BLaER1 (cell line): ENCODE data around the gene C10orf53.
"Not testable (repeated sequence)": the region's sequence is repeated elsewhere in the genome, so short reads cannot be mapped to it uniquely, and the experiment has no call there.

ENCODE experiments used
- H3K27ac ChIP-seq: shearing (Covaris generic); formaldehyde crosslinking; 2 replicates; pipeline ENCODE4 v1.8.1; 2022
- H3K27me3 ChIP-seq: shearing (Covaris generic); formaldehyde crosslinking; 2 replicates; pipeline ENCODE4 v1.8.1; 2022
- H3K36me3 ChIP-seq: shearing (Covaris generic); formaldehyde crosslinking; 2 replicates; pipeline ENCODE4 v1.8.1; 2022
- H3K4me1 ChIP-seq: shearing (Covaris generic); formaldehyde crosslinking; 2 replicates; pipeline ENCODE4 v1.8.1; 2022
- H3K4me2 ChIP-seq: shearing (Covaris generic); formaldehyde crosslinking; 2 replicates; pipeline ENCODE4 v1.8.1; 2022
- H3K4me3 ChIP-seq: shearing (Covaris generic); formaldehyde crosslinking; 2 replicates; pipeline ENCODE4 v1.8.1; 2022
- H3K9ac ChIP-seq: shearing (Covaris generic); formaldehyde crosslinking; 2 replicates; pipeline ENCODE4 v1.8.1; 2022
- H3K9me3 ChIP-seq: shearing (Covaris generic); formaldehyde crosslinking; 2 replicates; pipeline ENCODE4 v1.8.1; 2022
- H4K20me1 ChIP-seq: shearing (Covaris generic); formaldehyde crosslinking; 2 replicates; pipeline ENCODE4 v1.8.1; 2022
- Cebpa-rat ChIP-seq: shearing (Covaris generic); IDR thresholded peaks from 2 replicates; pipeline ENCODE4 v1.8.1; 2022

The C10orf53 gene

GRCh38 chr10:49662169-49662830, 17.2 kb upstream of the C10orf53 start:
- no peaks in the 10 kb centered on the region for H3K27me3 ChIP-seq
- TF ChIP-seq Cebpa-rat = no peak
- H3K4me2 ChIP-seq = no peak overlapping the region
- H3K9ac ChIP-seq = no peak overlapping the region
- H3K4me1 ChIP-seq = peaks cover 1% of the 10 kb centered on the region
- no peak overlapping the region for H3K27ac ChIP-seq
- H3K9me3 ChIP-seq = peaks cover 28% of the 10 kb centered on the region
- no peak overlapping the region for H3K4me3 ChIP-seq
- H4K20me1 ChIP-seq = no peaks in the 10 kb centered on the region
- H3K36me3 ChIP-seq = no peaks in the 10 kb centered on the region

- H3K4me1 ChIP-seq = no peaks in the 10 kb centered on the region
- H4K20me1 ChIP-seq = no peaks in the 10 kb centered on the region
- no peak overlapping the region for H3K27ac ChIP-seq
- H3K9ac ChIP-seq = no peak overlapping the region
- H3K36me3 ChIP-seq = no peaks in the 10 kb centered on the region
- peaks cover 15% of the 10 kb centered on the region for H3K9me3 ChIP-seq
- no peaks in the 10 kb centered on the region for H3K27me3 ChIP-seq
- no peak overlapping the region for H3K4me3 ChIP-seq
- TF ChIP-seq Cebpa-rat = no peak
- no peak overlapping the region for H3K4me2 ChIP-seq
Measured at GRCh38 chr10:49663596-49663995, 15.9 kb upstream of the C10orf53 start.

DNA sequence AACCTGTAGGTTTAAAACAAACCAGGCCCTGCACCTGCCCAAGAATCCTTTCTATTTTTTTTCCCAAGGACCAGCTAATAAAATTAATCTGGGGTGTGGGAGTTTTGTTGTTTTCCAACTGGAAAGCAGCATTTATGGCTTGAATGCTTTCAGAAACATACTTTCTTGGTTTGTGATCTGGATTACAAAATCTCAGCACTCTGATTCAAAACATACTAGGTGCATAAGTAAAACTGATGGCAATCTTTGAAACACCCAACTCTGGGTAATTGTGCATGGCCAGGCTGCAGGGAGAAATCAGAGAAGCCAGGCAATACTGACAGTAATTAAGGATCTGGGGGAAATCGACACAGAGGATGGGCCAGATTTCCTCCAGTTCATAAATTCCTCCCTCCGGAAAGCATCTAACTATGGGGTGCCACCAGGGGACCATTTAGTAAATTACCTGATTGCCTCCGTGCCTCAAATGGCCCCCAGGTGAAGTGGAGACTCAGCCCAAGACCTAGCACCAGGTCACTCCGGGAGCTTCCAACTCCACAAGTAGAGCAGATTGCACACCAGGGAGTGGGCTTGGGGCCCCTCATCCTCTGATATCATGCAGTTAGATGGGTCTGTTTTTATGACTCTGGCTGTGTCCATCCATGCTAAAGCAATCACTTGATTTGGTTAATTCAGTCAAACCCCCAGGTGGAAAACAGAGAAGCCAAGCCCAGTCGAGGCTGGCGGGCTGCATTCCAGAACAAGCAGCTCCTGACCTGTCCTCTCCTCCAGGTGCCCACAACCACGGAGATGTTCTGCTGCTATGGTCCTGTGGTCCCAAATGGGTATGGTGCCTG, 15.2 kb upstream of the C10orf53 start:
- TF ChIP-seq Cebpa-rat = no peak
- no peak overlapping the region for H3K4me3 ChIP-seq
- H3K9ac ChIP-seq = no peak overlapping the region
- no peaks in the 10 kb centered on the region for H3K4me1 ChIP-seq
- H3K4me2 ChIP-seq = no peak overlapping the region
- H3K9me3 ChIP-seq = peaks cover 9% of the 10 kb centered on the region
- H3K27me3 ChIP-seq = no peaks in the 10 kb centered on the region
- H4K20me1 ChIP-seq = no peaks in the 10 kb centered on the region
- no peak overlapping the region for H3K27ac ChIP-seq
- no peaks in the 10 kb centered on the region for H3K36me3 ChIP-seq

DNA sequence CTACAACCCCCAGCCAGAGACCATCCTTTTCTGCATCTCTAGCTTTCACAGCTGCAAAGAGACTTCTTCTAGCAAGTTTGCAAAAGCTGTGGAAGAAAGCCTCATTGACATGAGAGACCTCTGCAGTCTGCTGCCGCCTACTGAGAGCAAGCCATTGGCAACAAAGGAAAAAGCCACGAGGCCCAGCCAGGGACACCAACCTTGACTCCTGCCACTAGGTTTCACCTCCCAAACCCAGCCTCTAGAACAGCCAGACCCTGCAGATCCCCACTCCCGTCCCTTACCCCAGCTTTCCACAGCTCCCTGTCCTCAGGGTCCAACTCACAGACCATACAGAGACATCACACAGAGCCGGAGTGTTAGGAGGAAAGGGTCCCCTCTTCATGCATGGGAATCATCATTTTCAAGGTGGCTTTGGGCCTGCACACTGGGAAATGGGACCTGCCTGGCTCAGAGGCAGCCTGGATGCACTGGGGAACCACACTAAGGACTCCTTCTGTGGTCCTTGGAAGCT, 14.6 kb upstream of the C10orf53 start:
- H3K4me3 ChIP-seq = no peak overlapping the region
- H4K20me1 ChIP-seq = no peaks in the 10 kb centered on the region
- H3K4me2 ChIP-seq = no peak overlapping the region
- H3K27ac ChIP-seq = no peak overlapping the region
- no peak overlapping the region for H3K9ac ChIP-seq
- H3K27me3 ChIP-seq = no peaks in the 10 kb centered on the region
- H3K36me3 ChIP-seq = no peaks in the 10 kb centered on the region
- H3K9me3 ChIP-seq = peaks cover 3% of the 10 kb centered on the region; the same call in 1 of the 2 replicates
- H3K4me1 ChIP-seq = no peaks in the 10 kb centered on the region
- TF ChIP-seq Cebpa-rat = no peak

DNA sequence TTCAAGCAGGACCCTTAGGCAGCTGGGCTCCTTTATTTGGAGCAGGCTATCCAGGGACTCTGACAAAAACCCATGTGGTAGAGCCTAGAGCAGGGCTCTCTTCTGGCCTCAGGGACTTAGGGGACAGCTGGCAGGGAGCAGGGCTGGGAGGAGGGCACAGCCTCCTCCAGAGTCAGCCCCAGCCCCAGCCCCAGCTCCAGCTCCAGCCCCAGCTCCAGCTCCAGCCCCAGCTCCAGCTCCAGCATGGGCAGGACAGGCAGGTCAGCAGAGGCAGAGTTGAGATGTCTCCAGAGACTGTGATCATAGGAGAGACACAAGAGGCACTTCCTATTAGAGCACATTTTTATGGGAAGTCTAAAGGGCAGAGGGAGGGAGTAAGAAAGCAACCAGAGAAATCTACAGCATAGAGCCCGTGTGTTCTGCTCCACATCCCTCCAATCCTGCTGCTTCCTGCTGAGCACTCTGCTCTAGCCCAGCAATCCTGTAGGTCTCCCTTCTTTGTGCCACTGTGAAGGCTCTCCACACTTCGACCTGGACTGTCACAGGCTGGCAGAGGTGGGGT, 13.3 kb upstream of the C10orf53 start:
- Histone ChIP-seq H3K27ac (no peak overlapping the region), H3K4me1 (no peaks in the 10 kb centered on the region), H3K27me3 (no peaks in the 10 kb centered on the region), H3K9me3 (0 out of 2 replicates have a peak, but pooled peaks cover 2% of the 10 kb centered on the region), H3K9ac (no peak overlapping the region), H4K20me1 (no peaks in the 10 kb centered on the region), H3K4me2 (no peak overlapping the region), H3K36me3 (no peaks in the 10 kb centered on the region), H3K4me3 (no peak overlapping the region)
- TF ChIP-seq Cebpa-rat = no peak

GRCh38 chr10:49666685-49667084, 12.8 kb upstream of the C10orf53 start:
- no peak overlapping the region for H3K9ac ChIP-seq
- H3K4me2 ChIP-seq = no peak overlapping the region
- H3K36me3 ChIP-seq = no peaks in the 10 kb centered on the region
- no peak overlapping the region for H3K27ac ChIP-seq
- no peaks in the 10 kb centered on the region for H4K20me1 ChIP-seq
- no peaks in the 10 kb centered on the region for H3K4me1 ChIP-seq
- 0 out of 2 replicates have a peak, but pooled peaks cover 3% of the 10 kb centered on the region for H3K9me3 ChIP-seq
- H3K27me3 ChIP-seq = no peaks in the 10 kb centered on the region
- no peak overlapping the region for H3K4me3 ChIP-seq
- no peak for TF ChIP-seq Cebpa-rat

- no peak overlapping the region for H3K4me2 ChIP-seq
- no peak overlapping the region for H3K27ac ChIP-seq
- H3K4me1 ChIP-seq = no peaks in the 10 kb centered on the region
- H3K4me3 ChIP-seq = no peak overlapping the region
- H3K36me3 ChIP-seq = no peaks in the 10 kb centered on the region
- no peaks in the 10 kb centered on the region for H3K27me3 ChIP-seq
- H4K20me1 ChIP-seq = no peaks in the 10 kb centered on the region
- H3K9me3 ChIP-seq = 0 out of 2 replicates have a peak, but pooled peaks cover 3% of the 10 kb centered on the region
- no peak overlapping the region for H3K9ac ChIP-seq
- no peak for TF ChIP-seq Cebpa-rat
Measured at GRCh38 chr10:49667991-49668390, 11.5 kb upstream of the C10orf53 start.

DNA sequence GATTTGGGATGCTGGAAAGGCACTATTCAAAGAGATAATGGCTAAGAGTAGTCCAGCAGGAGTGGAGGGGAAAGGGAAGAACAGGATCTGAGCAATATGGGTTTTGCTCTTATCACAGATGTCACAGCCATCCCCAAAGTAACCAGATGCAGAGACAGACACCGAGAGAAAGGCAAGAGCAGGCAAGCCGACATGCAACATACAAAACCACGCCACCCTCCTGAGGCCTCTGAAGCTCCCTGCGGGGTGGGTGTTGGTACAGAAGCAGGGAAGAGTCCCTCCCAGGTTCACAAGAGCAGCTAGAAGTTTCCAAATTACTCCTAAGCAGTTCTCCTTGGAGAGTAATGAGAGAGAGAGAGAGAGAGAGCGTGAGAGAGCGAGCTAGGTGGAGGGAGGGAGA, 10.8 kb upstream of the C10orf53 start:
- TF ChIP-seq Cebpa-rat = no peak
- Histone ChIP-seq H3K4me1 (no peaks in the 10 kb centered on the region), H3K27ac (no peak overlapping the region), H3K9ac (no peak overlapping the region), H3K4me2 (no peak overlapping the region), H4K20me1 (no peaks in the 10 kb centered on the region), H3K36me3 (no peaks in the 10 kb centered on the region), H3K27me3 (no peaks in the 10 kb centered on the region), H3K9me3 (0 out of 2 replicates have a peak, but pooled peaks cover 3% of the 10 kb centered on the region), H3K4me3 (no peak overlapping the region)

- H4K20me1 ChIP-seq = no peaks in the 10 kb centered on the region
- H3K36me3 ChIP-seq = no peaks in the 10 kb centered on the region
- TF ChIP-seq Cebpa-rat = no peak
- no peak overlapping the region for H3K4me3 ChIP-seq
- no peak overlapping the region for H3K9ac ChIP-seq
- no peak overlapping the region for H3K27ac ChIP-seq
- H3K27me3 ChIP-seq = no peaks in the 10 kb centered on the region
- no peaks in the 10 kb centered on the region for H3K4me1 ChIP-seq
- no peak overlapping the region for H3K4me2 ChIP-seq
- peaks cover 19% of the 10 kb centered on the region for H3K9me3 ChIP-seq
Measured at GRCh38 chr10:49678827-49679479, 498 bp upstream of the C10orf53 start.

DNA sequence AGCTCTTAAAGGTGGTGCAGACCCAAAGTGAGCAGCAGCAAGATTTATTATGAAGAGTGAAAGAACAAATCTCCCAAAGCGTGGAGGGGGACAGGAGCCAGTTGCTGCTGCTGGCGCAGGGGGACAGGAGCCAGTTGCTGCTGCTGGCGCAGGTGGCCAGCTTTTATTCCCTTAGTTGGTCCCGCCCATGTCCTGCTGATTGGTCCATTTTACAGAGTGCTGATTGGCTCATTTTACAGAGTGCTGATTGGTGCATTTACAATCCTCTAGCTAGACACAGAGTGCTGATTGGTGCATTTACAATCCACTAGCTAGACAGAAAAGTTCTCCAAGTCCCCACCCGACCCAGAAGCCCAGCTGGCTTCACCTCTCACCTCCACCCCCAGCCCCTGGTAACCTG, 3.0 kb downstream of the C10orf53 start:
- not testable (repeated sequence) for H3K36me3 ChIP-seq, H3K4me3 ChIP-seq, H4K20me1 ChIP-seq, H3K9ac ChIP-seq, H3K4me1 ChIP-seq, H3K27ac ChIP-seq, H3K4me2 ChIP-seq, H3K27me3 ChIP-seq
- peaks cover 38% of the 10 kb centered on the region for H3K9me3 ChIP-seq
